ENCODE results near the gene ELP5.

Gene ELP5

GRCh38 chr17:7295230-7296180, 43.5 kb downstream of the ELP5 start:
- H3K4me2 ChIP-seq (ENCODE audit: low read length) = peak overlapping the region; percentile 63
- H3K36me3 ChIP-seq (ENCODE audit: insufficient read depth, low read length) = no peaks in the 10 kb centered on the region
- H3K27me3 ChIP-seq (ENCODE audit: insufficient read depth, low read length) = no peaks in the 10 kb centered on the region
- H2AFZ ChIP-seq (ENCODE audit: low read length) = no peak overlapping the region
- H3K27ac ChIP-seq (ENCODE audit: low read depth, low read length, poor library complexity, severe bottlenecking) = no peak overlapping the region
- TF ChIP-seq EZH2 (IDR thresholded peaks at IDR 0.05; ENCODE audit: borderline replicate concordance, low read length) = no peak
- no peak for TF ChIP-seq CTCF (IDR thresholded peaks at IDR 0.05; ENCODE audit: low read length)
- H3K4me1 ChIP-seq (ENCODE audit: insufficient read depth, low read length, severe bottlenecking) = peaks cover 19% of the 10 kb centered on the region
- no peaks in the 10 kb centered on the region for H3F3A ChIP-seq (ENCODE audit: insufficient read depth, low read length)
- no peaks in the 10 kb centered on the region for H4K20me1 ChIP-seq (ENCODE audit: insufficient read depth, low read length)
- H3K79me2 ChIP-seq (ENCODE audit: insufficient read depth, low read length) = no peaks in the 10 kb centered on the region
- H3K9me2 ChIP-seq (ENCODE audit: low read depth, low read length) = no peaks in the 10 kb centered on the region
- no peaks in the 10 kb centered on the region for H3K9me3 ChIP-seq (ENCODE audit: low read length)
- H3K9ac ChIP-seq (ENCODE audit: low read length) = no peak overlapping the region
- H3K4me3 ChIP-seq (ENCODE audit: low read depth, low read length, poor library complexity, severe bottlenecking) = peak overlapping the region; percentile 38

- no peak for TF ChIP-seq EZH2 (IDR thresholded peaks at IDR 0.05; ENCODE audit: borderline replicate concordance, low read length)
- TF ChIP-seq CTCF (IDR thresholded peaks at IDR 0.05; ENCODE audit: low read length) = peak; percentile 95
- Histone ChIP-seq H3K36me3 (ENCODE audit: insufficient read depth, low read length) (no peaks in the 10 kb centered on the region), H2AFZ (ENCODE audit: low read length) (no peak overlapping the region), H3K27me3 (ENCODE audit: insufficient read depth, low read length) (no peaks in the 10 kb centered on the region), H3K9ac (ENCODE audit: low read length) (no peak overlapping the region), H3K9me3 (ENCODE audit: low read length) (no peaks in the 10 kb centered on the region), H3F3A (ENCODE audit: insufficient read depth, low read length) (no peaks in the 10 kb centered on the region), H3K4me3 (ENCODE audit: low read depth, low read length, poor library complexity, severe bottlenecking) (no peak overlapping the region), H3K4me2 (ENCODE audit: low read length) (peak overlapping the region; percentile 42; the same call in 1 of the 2 replicates), H4K20me1 (ENCODE audit: insufficient read depth, low read length) (no peaks in the 10 kb centered on the region), H3K79me2 (ENCODE audit: insufficient read depth, low read length) (no peaks in the 10 kb centered on the region), H3K4me1 (ENCODE audit: insufficient read depth, low read length, severe bottlenecking) (peaks cover 19% of the 10 kb centered on the region), H3K27ac (ENCODE audit: low read depth, low read length, poor library complexity, severe bottlenecking) (no peak overlapping the region), H3K9me2 (ENCODE audit: low read depth, low read length) (no peaks in the 10 kb centered on the region)
Observed at GRCh38 chr17:7296189-7296861, 44.3 kb downstream of the ELP5 start.

- Histone ChIP-seq H3K9me2 (ENCODE audit: low read depth, low read length) (no peaks in the 10 kb centered on the region), H3K4me2 (ENCODE audit: low read length) (no peak overlapping the region), H3K9me3 (ENCODE audit: low read length) (no peaks in the 10 kb centered on the region), H3F3A (ENCODE audit: insufficient read depth, low read length) (no peaks in the 10 kb centered on the region), H3K4me1 (ENCODE audit: insufficient read depth, low read length, severe bottlenecking) (peaks cover 11% of the 10 kb centered on the region), H4K20me1 (ENCODE audit: insufficient read depth, low read length) (no peaks in the 10 kb centered on the region), H2AFZ (ENCODE audit: low read length) (no peak overlapping the region), H3K27me3 (ENCODE audit: insufficient read depth, low read length) (no peaks in the 10 kb centered on the region), H3K36me3 (ENCODE audit: insufficient read depth, low read length) (peaks cover 15% of the 10 kb centered on the region), H3K9ac (ENCODE audit: low read length) (no peak overlapping the region), H3K79me2 (ENCODE audit: insufficient read depth, low read length) (peaks cover 12% of the 10 kb centered on the region), H3K27ac (ENCODE audit: low read depth, low read length, poor library complexity, severe bottlenecking) (no peak overlapping the region), H3K4me3 (ENCODE audit: low read depth, low read length, poor library complexity, severe bottlenecking) (no peak overlapping the region)
- TF ChIP-seq CTCF (IDR thresholded peaks at IDR 0.05; ENCODE audit: low read length) = no peak
- TF ChIP-seq EZH2 (IDR thresholded peaks at IDR 0.05; ENCODE audit: borderline replicate concordance, low read length) = no peak
Observed at GRCh38 chr17:7304179-7304578, 52.2 kb downstream of the ELP5 start.
